ENCODE data around the gene ATP5MK.
"Not testable (repeated sequence)": the region's sequence is repeated elsewhere in the genome, so short reads cannot be mapped to it uniquely, and the experiment has no call there.

GRCh38 chr10:103359493-103359892 lies 36.8 kb downstream of the ATP5MK start:
- not testable (repeated sequence) for TF ChIP-seq CTCF (IDR thresholded peaks at IDR 0.05; ENCODE audit: borderline replicate concordance, extremely low read depth, low read length, poor library complexity, severe bottlenecking); EZH2 (IDR thresholded peaks at IDR 0.05; ENCODE audit: borderline replicate concordance, low read depth, low read length, severe bottlenecking)

All from DND-41 (cell line).